Trophoblast cell (in vitro differentiated cells and primary cell): ENCODE measurements around the gene MAZ.

Source experiments
- DNase-seq, 2 donors: peaks; one replicate each; pipeline ENCODE4 v3.0.0-alpha.2; 2016
- H2AFZ ChIP-seq: 2 replicates; pipeline ENCODE4 v1.6.1; 2013; ENCODE audit warnings: low read length, moderate library complexity, mild to moderate bottlenecking; ENCODE audit not compliant: insufficient read depth, poor library complexity
- H2AK5ac ChIP-seq: 2 replicates; pipeline ENCODE4 v1.6.1; 2013; ENCODE audit warnings: mild to moderate bottlenecking, low read length
- H2BK120ac ChIP-seq: 2 replicates; pipeline ENCODE4 v1.6.1; 2013; ENCODE audit warnings: low read length, mild to moderate bottlenecking, moderate library complexity; ENCODE audit not compliant: insufficient read depth, poor library complexity
- H2BK12ac ChIP-seq: 2 replicates; pipeline ENCODE4 v1.6.1; 2013; ENCODE audit warnings: mild to moderate bottlenecking, low read length, moderate library complexity
- H2BK5ac ChIP-seq: 2 replicates; pipeline ENCODE4 v1.6.1; 2013; ENCODE audit warnings: low read length, low read depth, moderate library complexity, mild to moderate bottlenecking; ENCODE audit not compliant: poor library complexity
- H3K14ac ChIP-seq: 2 replicates; pipeline ENCODE4 v1.6.1; 2013; ENCODE audit warnings: mild to moderate bottlenecking, low read length
- H3K18ac ChIP-seq: 2 replicates; pipeline ENCODE4 v1.6.1; 2013; ENCODE audit warnings: mild to moderate bottlenecking, low read length
- H3K23ac ChIP-seq: 2 replicates; pipeline ENCODE4 v1.6.1; 2013; ENCODE audit warnings: low read length
- H3K27ac ChIP-seq: 2 replicates; pipeline ENCODE4 v1.5.1; 2013; ENCODE audit warnings: low read depth, mild to moderate bottlenecking, inconsistent platforms, low read length, moderate library complexity
- H3K27me3 ChIP-seq: 2 replicates; pipeline ENCODE4 v1.6.1; 2013; ENCODE audit warnings: inconsistent platforms, mild to moderate bottlenecking, low read length, moderate library complexity; ENCODE audit not compliant: insufficient read depth
- H3K36me3 ChIP-seq, 2 experiments: 1 replicate in 1 of 2; 2 replicates in 1 of 2; pipeline ENCODE4 v1.6.1; 2013; ENCODE audit warnings: low read length in 2 of 2, mild to moderate bottlenecking in 2 of 2, moderate library complexity in 1 of 2; ENCODE audit not compliant: insufficient read depth in 2 of 2, control insufficient read depth in 1 of 2
- H3K4ac ChIP-seq: 2 replicates; pipeline ENCODE4 v1.6.1; 2013; ENCODE audit warnings: low read depth, mild to moderate bottlenecking, low read length, moderate library complexity
- H3K4me1 ChIP-seq, 2 experiments: 1 replicate in 1 of 2; 2 replicates in 1 of 2; pipeline ENCODE4 v1.6.1; 2013; ENCODE audit warnings: low read length in 2 of 2, mild to moderate bottlenecking in 2 of 2, moderate library complexity in 1 of 2; ENCODE audit not compliant: insufficient read depth in 2 of 2, control insufficient read depth in 1 of 2
- H3K4me2 ChIP-seq: 2 replicates; pipeline ENCODE4 v1.6.1; 2013; ENCODE audit warnings: inconsistent platforms, mild to moderate bottlenecking, low read length, moderate library complexity
- H3K4me3 ChIP-seq: 2 replicates; pipeline ENCODE4 v1.5.1; 2013; ENCODE audit warnings: mild to moderate bottlenecking, low read depth, low read length, inconsistent platforms
- H3K79me1 ChIP-seq: one replicate; pipeline ENCODE4 v1.6.1; 2013; ENCODE audit warnings: low read length
- H3K79me2 ChIP-seq: 2 replicates; pipeline ENCODE4 v1.6.1; 2013; ENCODE audit warnings: low read length, mild to moderate bottlenecking; ENCODE audit not compliant: control insufficient read depth, insufficient read depth, poor library complexity
- H3K9ac ChIP-seq: 2 replicates; pipeline ENCODE4 v1.6.1; 2013; ENCODE audit warnings: mild to moderate bottlenecking, low read length
- H3K9me3 ChIP-seq: 2 replicates; pipeline ENCODE4 v1.6.1; 2013; ENCODE audit warnings: low read depth, mild to moderate bottlenecking, control low read depth, inconsistent platforms, low read length; ENCODE audit not compliant: insufficient read depth
- H4K12ac ChIP-seq: 2 replicates; pipeline ENCODE4 v1.6.1; 2013; ENCODE audit warnings: low read depth, mild to moderate bottlenecking, low read length, moderate library complexity
- H4K8ac ChIP-seq: 2 replicates; pipeline ENCODE4 v1.6.1; 2013; ENCODE audit warnings: low read depth, mild to moderate bottlenecking, low read length, moderate library complexity
- H4K91ac ChIP-seq: one replicate; pipeline ENCODE4 v1.6.1; 2013; ENCODE audit warnings: low read depth, mild to moderate bottlenecking, low read length, moderate library complexity
- WGBS: extraction: QIAGEN DNeasy Blood & Tissue Kit; methylation state at CpG from one replicate; pipeline ENCODE4 v1.1.7; 2013; ENCODE audit warnings: missing lambda C conversion rate; ENCODE audit not compliant: insufficient read length, insufficient coverage; ENCODE audit errors: extremely low coverage; 5-methylcytosine and 5-hydroxymethylcytosine counted together

The MAZ gene

DNA sequence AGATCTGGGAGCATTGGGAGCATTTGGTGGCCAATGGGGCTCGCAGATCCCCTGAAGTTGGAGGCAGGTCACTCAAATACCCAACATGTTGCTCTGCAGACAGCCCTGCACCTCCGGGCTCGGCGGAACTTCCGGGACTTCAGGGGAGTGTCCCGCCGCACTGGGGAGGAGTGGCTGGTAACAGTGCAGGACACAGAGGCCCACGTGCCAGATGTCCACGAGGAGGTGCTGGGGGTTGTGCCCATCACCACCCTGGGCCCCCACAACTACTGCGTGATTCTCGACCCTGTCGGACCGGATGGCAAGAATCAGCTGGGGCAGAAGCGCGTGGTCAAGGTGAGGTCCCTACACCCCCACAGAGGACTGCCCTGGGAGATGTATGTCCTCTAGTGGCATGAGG is 30.3 kb downstream of the MAZ start:
- peaks cover 0 to 4% of the 10 kb centered on the region in 2 experiments for H3K36me3 ChIP-seq
- no peak overlapping the region for H3K9ac ChIP-seq
- no peak overlapping the region for H3K4ac ChIP-seq
- H4K12ac ChIP-seq = no peak overlapping the region
- no peak overlapping the region for H3K27ac ChIP-seq
- no peak overlapping the region for H3K18ac ChIP-seq
- no peaks in the 10 kb centered on the region for H3K9me3 ChIP-seq
- no peak overlapping the region for H3K14ac ChIP-seq
- no peak overlapping the region for H2BK120ac ChIP-seq
- H2AK5ac ChIP-seq = no peak overlapping the region
- no peak overlapping the region for H2BK12ac ChIP-seq
- DNase-seq = no peak
- H3K4me2 ChIP-seq = no peak overlapping the region
- no peak overlapping the region for H3K23ac ChIP-seq
- H2BK5ac ChIP-seq = no peak overlapping the region
- no peak overlapping the region for H3K4me3 ChIP-seq
- H4K91ac ChIP-seq = no peak overlapping the region
- H2AFZ ChIP-seq = no peak overlapping the region
- no peaks in the 10 kb centered on the region for H3K79me2 ChIP-seq
- WGBS = no CpG with 5 or more reads among the region's 15 CpGs
- H3K4me1 ChIP-seq = no peaks in the 10 kb centered on the region
- no peaks in the 10 kb centered on the region for H3K79me1 ChIP-seq
- no peak overlapping the region for H4K8ac ChIP-seq
- no peaks in the 10 kb centered on the region for H3K27me3 ChIP-seq

DNA sequence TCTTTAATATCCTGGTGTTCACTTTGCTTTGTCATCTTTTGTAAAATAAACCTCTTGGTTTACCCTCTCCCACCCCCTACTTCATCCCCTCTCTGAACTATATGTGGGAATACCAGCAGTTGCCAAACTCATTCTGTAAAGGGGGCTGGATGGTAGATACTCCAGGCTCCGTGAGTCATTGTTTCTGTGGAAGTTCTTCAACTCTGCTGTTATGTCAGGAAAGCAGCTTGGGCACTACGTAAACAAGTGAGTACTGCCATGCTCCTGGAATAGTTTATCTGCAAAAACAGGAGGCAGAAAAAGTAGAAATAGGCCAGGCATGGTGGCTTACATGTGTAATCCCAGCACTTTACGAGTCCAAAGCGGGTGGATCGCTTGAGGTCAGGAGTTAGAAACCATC is 31.5 kb downstream of the MAZ start:
- no peaks in the 10 kb centered on the region for H3K79me2 ChIP-seq
- no peak overlapping the region for H2AFZ ChIP-seq
- no CpG with 5 or more reads among the region's 5 CpGs for WGBS
- H3K79me1 ChIP-seq = no peaks in the 10 kb centered on the region
- H3K27me3 ChIP-seq = no peaks in the 10 kb centered on the region
- H3K14ac ChIP-seq = no peak overlapping the region
- H3K18ac ChIP-seq = no peak overlapping the region
- no peak overlapping the region for H3K23ac ChIP-seq
- H4K91ac ChIP-seq = no peak overlapping the region
- H2BK12ac ChIP-seq = no peak overlapping the region
- no peaks in the 10 kb centered on the region for H3K9me3 ChIP-seq
- no peak overlapping the region for H3K4ac ChIP-seq
- H3K27ac ChIP-seq = no peak overlapping the region
- H2AK5ac ChIP-seq = no peak overlapping the region
- no peak for DNase-seq
- no peaks in the 10 kb centered on the region for H3K4me1 ChIP-seq
- no peak overlapping the region for H4K8ac ChIP-seq
- H3K36me3 ChIP-seq = peaks cover 0 to 4% of the 10 kb centered on the region in 2 experiments
- no peak overlapping the region for H3K4me2 ChIP-seq
- no peak overlapping the region for H4K12ac ChIP-seq
- no peak overlapping the region for H3K9ac ChIP-seq
- no peak overlapping the region for H2BK5ac ChIP-seq
- no peak overlapping the region for H3K4me3 ChIP-seq
- no peak overlapping the region for H2BK120ac ChIP-seq

DNA sequence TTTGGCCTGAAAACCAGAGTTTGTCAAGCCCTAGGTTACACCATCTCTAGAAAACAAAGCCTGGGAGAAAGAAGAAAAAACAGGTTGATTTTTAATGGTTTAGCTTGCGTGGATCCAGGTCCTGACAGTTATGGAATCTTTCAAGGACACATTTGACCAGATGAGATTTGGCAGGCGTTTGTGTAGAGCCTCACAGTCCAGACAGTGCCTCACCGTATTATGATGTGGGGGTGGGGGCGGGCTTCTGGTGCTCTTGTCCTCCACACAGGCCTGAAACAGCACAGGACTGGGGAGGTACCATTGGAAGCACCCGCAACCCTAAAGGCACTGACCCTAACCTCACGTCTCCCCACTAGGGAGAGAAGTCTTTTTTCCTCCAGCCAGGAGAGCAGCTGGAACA is 33.5 kb downstream of the MAZ start:
- no peak overlapping the region for H3K14ac ChIP-seq
- no peak overlapping the region for H4K8ac ChIP-seq
- H3K9me3 ChIP-seq = no peaks in the 10 kb centered on the region
- no peak overlapping the region for H3K27ac ChIP-seq
- H3K79me1 ChIP-seq = no peaks in the 10 kb centered on the region
- no peak overlapping the region for H2BK120ac ChIP-seq
- H3K4me3 ChIP-seq = no peak overlapping the region
- H3K27me3 ChIP-seq = no peaks in the 10 kb centered on the region
- no peaks in the 10 kb centered on the region for H3K79me2 ChIP-seq
- no peak overlapping the region for H3K18ac ChIP-seq
- H2BK5ac ChIP-seq = no peak overlapping the region
- no peak overlapping the region for H2BK12ac ChIP-seq
- H3K9ac ChIP-seq = no peak overlapping the region
- H3K4me2 ChIP-seq = no peak overlapping the region
- no peak overlapping the region for H4K12ac ChIP-seq
- no peak overlapping the region for H3K4ac ChIP-seq
- no CpG with 5 or more reads among the region's 6 CpGs for WGBS
- no peak overlapping the region for H2AFZ ChIP-seq
- H3K4me1 ChIP-seq = peaks cover 0 to 2% of the 10 kb centered on the region in 2 experiments
- H3K23ac ChIP-seq = no peak overlapping the region
- no peak overlapping the region for H4K91ac ChIP-seq
- H2AK5ac ChIP-seq = no peak overlapping the region
- peaks cover 0 to 4% of the 10 kb centered on the region in 2 experiments for H3K36me3 ChIP-seq
- no peak for DNase-seq

DNA sequence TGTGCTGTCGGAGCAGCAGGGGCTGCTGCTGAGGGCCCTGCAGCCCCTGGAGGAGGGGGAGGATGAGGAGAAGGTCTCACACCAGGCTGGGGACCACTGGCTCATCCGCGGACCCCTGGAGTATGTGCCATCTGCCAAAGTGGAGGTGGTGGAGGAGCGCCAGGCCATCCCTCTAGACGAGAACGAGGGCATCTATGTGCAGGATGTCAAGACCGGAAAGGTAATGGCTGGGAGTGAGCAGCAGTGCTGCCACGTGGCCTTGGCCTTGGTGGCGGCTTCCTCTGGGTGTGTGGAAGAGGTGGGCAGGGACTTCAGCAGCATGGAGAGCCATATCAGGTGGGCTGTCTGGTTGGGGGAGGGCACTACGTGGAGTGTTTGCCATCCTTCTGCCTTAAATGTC is 33.9 kb downstream of the MAZ start:
- H3K23ac ChIP-seq = no peak overlapping the region
- H3K4me2 ChIP-seq = no peak overlapping the region
- H3K36me3 ChIP-seq = peaks cover 0 to 4% of the 10 kb centered on the region in 2 experiments
- no peak overlapping the region for H3K18ac ChIP-seq
- DNase-seq = no peak
- H3K4me3 ChIP-seq = no peak overlapping the region
- no peaks in the 10 kb centered on the region for H3K79me1 ChIP-seq
- H3K27ac ChIP-seq = no peak overlapping the region
- no peak overlapping the region for H2BK5ac ChIP-seq
- no peak overlapping the region for H4K12ac ChIP-seq
- H3K4ac ChIP-seq = no peak overlapping the region
- peaks cover 0 to 2% of the 10 kb centered on the region in 2 experiments for H3K4me1 ChIP-seq
- no peak overlapping the region for H4K8ac ChIP-seq
- no peaks in the 10 kb centered on the region for H3K27me3 ChIP-seq
- no peak overlapping the region for H3K9ac ChIP-seq
- H3K79me2 ChIP-seq = no peaks in the 10 kb centered on the region
- H2BK12ac ChIP-seq = no peak overlapping the region
- H2BK120ac ChIP-seq = no peak overlapping the region
- H3K14ac ChIP-seq = no peak overlapping the region
- H4K91ac ChIP-seq = no peak overlapping the region
- no CpG with 5 or more reads among the region's 10 CpGs for WGBS
- no peaks in the 10 kb centered on the region for H3K9me3 ChIP-seq
- no peak overlapping the region for H2AFZ ChIP-seq
- no peak overlapping the region for H2AK5ac ChIP-seq
